Endothelial cell of umbilical vein (primary cell): ENCODE measurements around the gene TUSC7. TPM values are rescaled to one million over a fixed set of nuclear protein-coding genes. Genes with fewer than 3 reads are reported as not detected.

Source experiments
- BruUV-seq: library from RNA; stranded (reverse); fragments of 400-500 nt; replicated peaks from 2 replicates; lab custom pipeline; 2021; lab: Mats Ljungman, UMichigan
- CTCF ChIA-PET: fragments of 300-600, 350-600 bp; sonication (Branson Sonifier 250); formaldehyde crosslinking; loops from one replicate; lab custom pipeline; 2021; ENCODE audit warnings: antibody characterized with exemption, inconsistent platforms; lab: Charles Lee
- POLR2A ChIA-PET: fragments of 300-600, 350-600 bp; sonication (Branson Sonifier 250); formaldehyde crosslinking; loops from one replicate; lab custom pipeline; 2021; ENCODE audit warnings: antibody characterized with exemption, inconsistent platforms; lab: Charles Lee
- DNase-seq: peaks from one replicate; pipeline ENCODE4 v3.0.0-alpha.2; 2011; ENCODE audit warnings: low read depth, low spot score
- FAIRE-seq: peaks from 2 replicates; lab custom pipeline; 2011; peaks lifted over from hg19 to GRCh38; lab: Jason Lieb, UNC
- H2AFZ ChIP-seq: 2 replicates; pipeline ENCODE4 v1.6.0; 2012; ENCODE audit warnings: low read depth, low read length, control low read depth, inconsistent platforms
- H3K27ac ChIP-seq: 2 replicates; pipeline ENCODE4 v1.5.1; 2011; ENCODE audit warnings: low read depth, mild to moderate bottlenecking, control low read depth, low read length, moderate library complexity; ENCODE audit not compliant: insufficient read depth
- H3K27me3 ChIP-seq, 2 experiments: 2 replicates each; pipeline versions ENCODE4 v1.6.0 to v1.6.1; 2011; ENCODE audit warnings: low read length in 2 of 2, mixed read lengths in 1 of 2; ENCODE audit not compliant: control insufficient read depth in 2 of 2, insufficient read depth in 2 of 2
- H3K36me3 ChIP-seq, 2 experiments: 2 replicates in 1 of 2; 3 replicates in 1 of 2; pipeline ENCODE4 v1.5.1; 2011; ENCODE audit warnings: low read length in 2 of 2, mild to moderate bottlenecking in 1 of 2, moderate library complexity in 1 of 2; ENCODE audit not compliant: control insufficient read depth in 2 of 2, insufficient read depth in 2 of 2; ENCODE audit errors: extremely low read depth in 1 of 2
- H3K4me1 ChIP-seq: 3 replicates; pipeline ENCODE4 v1.5.1; 2011; ENCODE audit warnings: mild to moderate bottlenecking, low read length; ENCODE audit not compliant: control insufficient read depth, insufficient read depth; ENCODE audit errors: extremely low read depth
- H3K4me2 ChIP-seq: 2 replicates; pipeline ENCODE4 v1.6.1; 2011; ENCODE audit warnings: low read length, control low read depth, mixed read lengths; ENCODE audit not compliant: insufficient read depth
- H3K4me3 ChIP-seq, 3 experiments: fragments of 200-600 bp in 1 of 3; sonication (generic), shearing (Covaris generic) in 1 of 3; replicated peaks in 1 of 3; 2 replicates each; pipeline ENCODE4 v1.5.1; 2011 to 2016; ENCODE audit warnings: control low read depth in 3 of 3, low read length in 3 of 3, mild to moderate bottlenecking in 2 of 3, inconsistent platforms in 1 of 3, low read depth in 1 of 3, moderate library complexity in 1 of 3; ENCODE audit not compliant: insufficient read depth in 1 of 3
- H3K79me2 ChIP-seq: 2 replicates; pipeline ENCODE4 v1.6.0; 2012; ENCODE audit warnings: low read length, inconsistent platforms; ENCODE audit not compliant: control insufficient read depth, insufficient read depth
- H3K9ac ChIP-seq: replicated peaks from 2 replicates; pipeline ENCODE3; 2011; ENCODE audit warnings: low read length, control low read depth; ENCODE audit not compliant: insufficient read depth; ENCODE audit errors: extremely low read depth
- H3K9me1 ChIP-seq: replicated peaks from 3 replicates; pipeline ENCODE4 v1.6.0; 2011; ENCODE audit warnings: mild to moderate bottlenecking, low read length; ENCODE audit not compliant: control insufficient read depth, insufficient read depth; ENCODE audit errors: extremely low read depth
- H3K9me3 ChIP-seq: replicated peaks from 2 replicates; pipeline ENCODE4 v1.5.1; 2012; ENCODE audit warnings: low read length, inconsistent platforms; ENCODE audit not compliant: control insufficient read depth, insufficient read depth
- H4K20me1 ChIP-seq: replicated peaks from 2 replicates; pipeline ENCODE3; 2011; ENCODE audit warnings: mild to moderate bottlenecking, low read length; ENCODE audit not compliant: control insufficient read depth, insufficient read depth; ENCODE audit errors: extremely low read depth
- EZH2 ChIP-seq: IDR thresholded peaks from 2 replicates; pipeline ENCODE4 v1.6.1; 2012; ENCODE audit warnings: borderline replicate concordance, low read depth, mild to moderate bottlenecking, moderate library complexity, low read length, inconsistent platforms; ENCODE audit not compliant: severe bottlenecking
- FOS ChIP-seq: IDR thresholded peaks from 2 replicates; pipeline ENCODE4 v1.6.1; 2011; ENCODE audit warnings: mild to moderate bottlenecking, low read length, moderate library complexity, borderline replicate concordance; ENCODE audit not compliant: insufficient read depth
- GATA2 ChIP-seq: IDR thresholded peaks from 2 replicates; pipeline ENCODE4 v1.7.0; 2011; ENCODE audit warnings: low read depth, mild to moderate bottlenecking, moderate library complexity, mixed read lengths, low read length; ENCODE audit not compliant: insufficient read length, insufficient read depth
- JUN ChIP-seq: IDR thresholded peaks from 2 replicates; pipeline ENCODE4 v1.6.1; 2011; ENCODE audit warnings: borderline replicate concordance, low read depth; ENCODE audit not compliant: insufficient read length, insufficient read depth
- MYC ChIP-seq: IDR thresholded peaks from one replicate; pipeline ENCODE4 v1.6.1; 2011; ENCODE audit warnings: mild to moderate bottlenecking, low read depth, low read length
- POLR2A ChIP-seq: IDR thresholded peaks from 2 replicates; pipeline ENCODE4 v1.6.1; 2012; ENCODE audit warnings: low read depth, mild to moderate bottlenecking, control low read depth, low read length
- POLR2AphosphoS5 ChIP-seq: IDR thresholded peaks from 2 replicates; pipeline ENCODE4 v1.6.1; 2012; ENCODE audit warnings: low read depth, mild to moderate bottlenecking, control low read depth, low read length, moderate library complexity; ENCODE audit not compliant: insufficient read depth
- dilution Hi-C: fragments of 300-500 bp; cut with MboI; formaldehyde crosslinking; loops from one replicate; pipeline ENCODE4 v1.15.0; 2019; ENCODE audit warnings: low sequenced_read_pairs; ENCODE audit not compliant: extremely low pct_ligation_motif_present
- intact Hi-C: fragments of 100-400 bp; cut with micrococcal nuclease; formaldehyde crosslinking; loops from one replicate; pipeline ENCODE4 v1.10.0; 2022
- polyA plus RNA-seq, 4 experiments: library from polyadenylated mRNA; depleted of rRNA in 3 of 4; stranded (reverse) in 3 of 4; unstranded in 1 of 4; fragments of >200 nt; gene quantifications; 2 replicates each; pipeline versions ENCODE4 v1.2.1 to v1.2.3, GENCODE V29; 2011 to 2012; ENCODE audit warnings: missing spikeins in 1 of 4
- total RNA-seq: library from RNA; stranded (reverse); gene quantifications from 2 replicates; pipeline ENCODE4 v1.2.3, GENCODE V29; 2021
- TF ChIP-seq, protein P1 (sequence below): IDR thresholded peaks from 2 replicates; pipeline ENCODE4 v1.6.1; 2011; ENCODE audit not compliant: insufficient read depth, insufficient read length
- TF ChIP-seq, protein P2 (sequence below), 2 donors: IDR thresholded peaks; 1 replicate in 1 of 2; 2 replicates in 1 of 2; pipeline ENCODE4 v1.5.1; 2011; ENCODE audit warnings: low read length in 2 of 2, mild to moderate bottlenecking in 2 of 2, moderate library complexity in 2 of 2, control low read depth in 1 of 2, inconsistent platforms in 1 of 2, low read depth in 1 of 2; ENCODE audit not compliant: insufficient read depth in 1 of 2; ENCODE audit errors: extremely low read depth in 1 of 2

TUSC7 gene
- total and polyA plus RNA-seq, 2 donors (not counting 3 experiments of a cell fraction or from before 2014, with no cell fraction given) = not detected

DNA sequence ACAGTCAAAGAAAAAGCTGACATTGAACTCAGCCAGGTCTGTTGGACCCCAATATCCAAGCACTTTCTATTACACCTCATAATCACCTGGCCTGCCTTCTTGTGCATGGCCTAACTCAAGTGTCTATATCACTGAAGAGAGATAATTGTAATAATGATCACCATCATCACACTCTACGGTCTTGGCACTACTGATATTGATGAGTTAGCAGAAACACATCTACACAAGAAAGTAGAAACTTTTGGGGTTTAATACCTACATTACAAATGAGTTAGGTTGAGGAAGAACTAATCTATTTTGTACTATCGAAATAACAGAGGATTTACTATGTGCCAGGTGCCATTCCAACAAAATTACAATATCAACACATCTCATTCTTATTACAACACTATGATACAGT lies 30.7 kb downstream of the TUSC7 start:
- H2AFZ ChIP-seq = no peak overlapping the region
- intact Hi-C loops (no loop called here), dilution Hi-C loops (no loop called here)
- H3K9ac ChIP-seq = no peak overlapping the region
- ChIA-PET POLR2A (no interaction called here), CTCF (interaction anchor here (0.6 kb wide), 1 partner anchor 111 kb away, joined by 3 read pairs; no protein-coding TSS in a partner anchor)
- no peaks in the 10 kb centered on the region for H3K36me3 ChIP-seq
- FAIRE-seq (no peak), DNase-seq (no peak)
- no peaks in the 10 kb centered on the region for H3K9me3 ChIP-seq
- BruUV-seq = no TSS peak
- H4K20me1 ChIP-seq = no peaks in the 10 kb centered on the region
- H3K4me1 ChIP-seq = no peaks in the 10 kb centered on the region
- H3K9me1 ChIP-seq = no peaks in the 10 kb centered on the region
- no peak overlapping the region for H3K4me2 ChIP-seq
- no peak overlapping the region for H3K27ac ChIP-seq
- no peak overlapping the region for H3K4me3 ChIP-seq
- TF ChIP-seq MYC = no peak
- no peak for TF ChIP-seq GATA2
- TF ChIP-seq, protein P1, sequence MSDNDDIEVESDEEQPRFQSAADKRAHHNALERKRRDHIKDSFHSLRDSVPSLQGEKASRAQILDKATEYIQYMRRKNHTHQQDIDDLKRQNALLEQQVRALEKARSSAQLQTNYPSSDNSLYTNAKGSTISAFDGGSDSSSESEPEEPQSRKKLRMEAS = no peak
- TF ChIP-seq, protein P2, sequence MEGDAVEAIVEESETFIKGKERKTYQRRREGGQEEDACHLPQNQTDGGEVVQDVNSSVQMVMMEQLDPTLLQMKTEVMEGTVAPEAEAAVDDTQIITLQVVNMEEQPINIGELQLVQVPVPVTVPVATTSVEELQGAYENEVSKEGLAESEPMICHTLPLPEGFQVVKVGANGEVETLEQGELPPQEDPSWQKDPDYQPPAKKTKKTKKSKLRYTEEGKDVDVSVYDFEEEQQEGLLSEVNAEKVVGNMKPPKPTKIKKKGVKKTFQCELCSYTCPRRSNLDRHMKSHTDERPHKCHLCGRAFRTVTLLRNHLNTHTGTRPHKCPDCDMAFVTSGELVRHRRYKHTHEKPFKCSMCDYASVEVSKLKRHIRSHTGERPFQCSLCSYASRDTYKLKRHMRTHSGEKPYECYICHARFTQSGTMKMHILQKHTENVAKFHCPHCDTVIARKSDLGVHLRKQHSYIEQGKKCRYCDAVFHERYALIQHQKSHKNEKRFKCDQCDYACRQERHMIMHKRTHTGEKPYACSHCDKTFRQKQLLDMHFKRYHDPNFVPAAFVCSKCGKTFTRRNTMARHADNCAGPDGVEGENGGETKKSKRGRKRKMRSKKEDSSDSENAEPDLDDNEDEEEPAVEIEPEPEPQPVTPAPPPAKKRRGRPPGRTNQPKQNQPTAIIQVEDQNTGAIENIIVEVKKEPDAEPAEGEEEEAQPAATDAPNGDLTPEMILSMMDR (IDR thresholded peaks at IDR 0.05; ENCODE audit: extremely low read depth in 1 of 2, insufficient read depth in 1 of 2, low read depth in 1 of 2, low read length in 2 of 2) = no peak
- no peak for TF ChIP-seq JUN
- no peak for TF ChIP-seq POLR2A
- TF ChIP-seq EZH2 = no peak
- no peak for TF ChIP-seq FOS
- TF ChIP-seq POLR2AphosphoS5 = no peak
- no peaks in the 10 kb centered on the region for H3K79me2 ChIP-seq
- no peaks in the 10 kb centered on the region for H3K27me3 ChIP-seq
